Chondrocyte (in vitro differentiated cells): ENCODE results near the gene SORCS1. TPM values are rescaled to one million over a fixed set of nuclear protein-coding genes. Genes with fewer than 3 reads are reported as not detected.

ENCODE experiments used
- DNase-seq: peaks from one replicate; pipeline ENCODE4 v3.0.0; 2021; ENCODE audit warnings: mixed read lengths, low spot score
- H3K27ac Mint-ChIP-seq: one replicate; pipeline ENCODE4 v1.8.0; 2021; ENCODE audit warnings: mild to moderate bottlenecking, moderate library complexity, mixed read lengths; ENCODE audit not compliant: unreplicated experiment
- H3K27me3 Mint-ChIP-seq: 2 replicates; pipeline ENCODE4 v1.8.0; 2021; ENCODE audit warnings: low read depth, mixed read lengths
- H3K36me3 Mint-ChIP-seq: 2 replicates; pipeline ENCODE4 v1.8.0; 2021; ENCODE audit warnings: low read depth, mixed read lengths
- H3K4me1 Mint-ChIP-seq: 2 replicates; pipeline ENCODE4 v1.8.0; 2021; ENCODE audit warnings: low read depth, mild to moderate bottlenecking, mixed read lengths
- H3K4me3 Mint-ChIP-seq: one replicate; pipeline ENCODE4 v1.8.0; 2021; ENCODE audit warnings: mild to moderate bottlenecking, moderate library complexity, mixed read lengths; ENCODE audit not compliant: unreplicated experiment
- H3K9me3 Mint-ChIP-seq: 2 replicates; pipeline ENCODE4 v1.8.0; 2021; ENCODE audit warnings: low read depth, mixed read lengths
- total RNA-seq: library from RNA; stranded (reverse); gene quantifications from 3 replicates; pipeline ENCODE4 v1.2.1, GENCODE V29; 2021
- TF ChIP-seq, protein P1 (sequence below): fragments of 200-600 bp; sonication (generic); IDR thresholded peaks from 2 replicates; pipeline ENCODE4 v1.5.0; 2021; ENCODE audit warnings: antibody characterized with exemption, mild to moderate bottlenecking, moderate library complexity

Gene SORCS1
- total RNA-seq, 1 donor from 2014 or later = not detected

DNA sequence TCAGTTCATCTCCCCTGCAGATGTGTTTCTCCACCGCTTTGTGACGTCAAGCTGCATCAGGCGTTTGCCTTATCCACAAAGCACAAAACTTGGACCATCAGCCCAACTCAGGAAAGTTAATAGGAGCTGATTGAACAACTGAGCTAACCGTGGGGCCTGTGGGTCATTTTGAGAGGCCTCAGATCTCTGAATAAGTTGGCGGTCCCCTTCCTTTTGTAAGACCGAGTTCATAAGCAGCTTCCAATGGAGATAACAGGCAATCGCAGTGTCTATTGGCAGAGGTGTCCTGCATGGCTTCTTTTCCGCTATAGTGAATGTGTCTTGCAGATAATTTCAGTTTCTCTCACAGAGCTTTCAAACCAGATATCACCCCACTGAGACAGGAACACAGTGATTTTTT lies 154.0 kb downstream of the SORCS1 start:
- no peak for DNase-seq
- H3K4me3 Mint-ChIP-seq = no peak overlapping the region
- TF ChIP-seq, protein P1, sequence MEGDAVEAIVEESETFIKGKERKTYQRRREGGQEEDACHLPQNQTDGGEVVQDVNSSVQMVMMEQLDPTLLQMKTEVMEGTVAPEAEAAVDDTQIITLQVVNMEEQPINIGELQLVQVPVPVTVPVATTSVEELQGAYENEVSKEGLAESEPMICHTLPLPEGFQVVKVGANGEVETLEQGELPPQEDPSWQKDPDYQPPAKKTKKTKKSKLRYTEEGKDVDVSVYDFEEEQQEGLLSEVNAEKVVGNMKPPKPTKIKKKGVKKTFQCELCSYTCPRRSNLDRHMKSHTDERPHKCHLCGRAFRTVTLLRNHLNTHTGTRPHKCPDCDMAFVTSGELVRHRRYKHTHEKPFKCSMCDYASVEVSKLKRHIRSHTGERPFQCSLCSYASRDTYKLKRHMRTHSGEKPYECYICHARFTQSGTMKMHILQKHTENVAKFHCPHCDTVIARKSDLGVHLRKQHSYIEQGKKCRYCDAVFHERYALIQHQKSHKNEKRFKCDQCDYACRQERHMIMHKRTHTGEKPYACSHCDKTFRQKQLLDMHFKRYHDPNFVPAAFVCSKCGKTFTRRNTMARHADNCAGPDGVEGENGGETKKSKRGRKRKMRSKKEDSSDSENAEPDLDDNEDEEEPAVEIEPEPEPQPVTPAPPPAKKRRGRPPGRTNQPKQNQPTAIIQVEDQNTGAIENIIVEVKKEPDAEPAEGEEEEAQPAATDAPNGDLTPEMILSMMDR = no peak
- H3K36me3 Mint-ChIP-seq = no peaks in the 10 kb centered on the region
- H3K27ac Mint-ChIP-seq = no peak overlapping the region
- peaks cover 5% of the 10 kb centered on the region for H3K9me3 Mint-ChIP-seq
- no peaks in the 10 kb centered on the region for H3K27me3 Mint-ChIP-seq
- no peaks in the 10 kb centered on the region for H3K4me1 Mint-ChIP-seq

GRCh38 chr10:107004362-107004761 lies 160.1 kb downstream of the SORCS1 start:
- Mint-ChIP-seq H3K9me3 (peaks cover 5% of the 10 kb centered on the region), H3K4me3 (no peak overlapping the region)

DNA sequence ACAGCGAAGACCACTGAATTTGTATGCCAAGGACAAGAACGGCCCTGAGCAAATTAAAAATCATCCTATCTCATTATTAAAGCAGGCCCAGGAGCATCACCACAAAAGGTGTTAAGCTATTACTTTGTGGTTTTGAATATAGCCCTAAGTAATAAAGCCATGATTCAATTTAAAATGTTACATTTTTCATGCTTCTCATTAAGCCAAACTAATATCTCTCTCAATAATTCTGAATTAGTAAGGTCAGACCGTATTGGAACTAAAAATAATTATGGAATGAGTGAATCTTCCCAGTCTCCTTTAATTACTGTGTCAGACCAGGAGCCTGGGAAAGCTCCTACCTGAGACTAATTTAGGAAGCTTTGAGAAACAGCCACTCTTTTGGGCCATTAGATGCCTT lies 162.4 kb downstream of the SORCS1 start:
- TF ChIP-seq, protein P1 = no peak
- Mint-ChIP-seq H3K27me3 (peaks cover 3% of the 10 kb centered on the region), H3K27ac (no peak overlapping the region), H3K9me3 (peaks cover 3% of the 10 kb centered on the region), H3K36me3 (no peaks in the 10 kb centered on the region), H3K4me1 (peaks cover 15% of the 10 kb centered on the region), H3K4me3 (no peak overlapping the region)
- no peak for DNase-seq

More at GRCh38 chr10:107004362-107004761, 160.1 kb downstream of the SORCS1 start:
- H3K27me3 Mint-ChIP-seq = no peaks in the 10 kb centered on the region
- peaks cover 8% of the 10 kb centered on the region for H3K4me1 Mint-ChIP-seq
- no peak overlapping the region for H3K27ac Mint-ChIP-seq
- TF ChIP-seq, protein P1 = no peak
- DNase-seq = no peak
- H3K36me3 Mint-ChIP-seq = no peaks in the 10 kb centered on the region

GRCh38 chr10:106999118-106999707 lies 165.3 kb downstream of the SORCS1 start:
- H3K27me3 Mint-ChIP-seq = peaks cover 4% of the 10 kb centered on the region
- TF ChIP-seq, protein P1 = no peak
- H3K4me3 Mint-ChIP-seq = no peak overlapping the region
- peaks cover 4% of the 10 kb centered on the region for H3K9me3 Mint-ChIP-seq
- H3K4me1 Mint-ChIP-seq = peaks cover 15% of the 10 kb centered on the region
- no peak for DNase-seq
- H3K36me3 Mint-ChIP-seq = no peaks in the 10 kb centered on the region
- H3K27ac Mint-ChIP-seq = no peak overlapping the region

DNA sequence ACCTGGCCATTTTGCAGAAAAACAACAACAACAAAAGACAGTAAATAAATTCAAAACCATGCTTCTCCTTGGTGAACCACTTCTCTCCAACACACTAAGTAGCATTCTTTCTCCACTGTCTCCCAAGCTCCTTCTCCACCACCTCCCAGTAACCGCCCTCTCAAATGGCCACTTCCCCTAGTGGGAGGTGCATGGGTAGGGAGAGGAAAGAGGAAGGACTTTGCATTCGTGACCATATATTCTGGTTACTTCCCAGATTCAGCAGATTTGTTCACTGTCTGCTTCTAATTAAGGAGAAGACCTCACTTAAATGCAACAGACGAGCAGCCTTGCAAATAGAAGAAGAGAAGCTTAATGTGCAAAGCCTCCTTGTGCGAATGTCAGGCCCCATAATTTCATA lies 166.8 kb downstream of the SORCS1 start:
- no peak overlapping the region for H3K27ac Mint-ChIP-seq
- H3K4me3 Mint-ChIP-seq = no peak overlapping the region
- TF ChIP-seq, protein P1 = no peak
- H3K9me3 Mint-ChIP-seq = peaks cover 4% of the 10 kb centered on the region
- no peaks in the 10 kb centered on the region for H3K36me3 Mint-ChIP-seq
- H3K27me3 Mint-ChIP-seq = peaks cover 4% of the 10 kb centered on the region
- peaks cover 15% of the 10 kb centered on the region for H3K4me1 Mint-ChIP-seq
- no peak for DNase-seq
